Activated naive CD4-positive, alpha-beta T cell treated with anti-CD3 and anti-CD28 coated beads, Interleukin-2, amount 50 U/mL, for 24 hours (primary cell): ENCODE results near the gene IL36B.

Experiments
- H3K27ac Mint-ChIP-seq: one replicate; pipeline ENCODE4 v1.8.0; 2021; ENCODE audit warnings: mild to moderate bottlenecking, mixed read lengths
- H3K27me3 Mint-ChIP-seq: one replicate; pipeline ENCODE4 v1.8.0; 2021; ENCODE audit warnings: mixed read lengths
- H3K36me3 Mint-ChIP-seq: one replicate; pipeline ENCODE4 v1.8.0; 2021; ENCODE audit warnings: mixed read lengths
- H3K4me1 Mint-ChIP-seq: one replicate; pipeline ENCODE4 v1.8.0; 2021; ENCODE audit warnings: mixed read lengths
- H3K4me3 Mint-ChIP-seq: one replicate; pipeline ENCODE4 v1.8.0; 2021; ENCODE audit warnings: mild to moderate bottlenecking, mixed read lengths
- H3K9me3 Mint-ChIP-seq: one replicate; pipeline ENCODE4 v1.8.0; 2021; ENCODE audit warnings: mixed read lengths

IL36B gene

GRCh38 chr2:113012436-113013335 is 40.0 kb downstream of the IL36B start:
- Mint-ChIP-seq H3K36me3 (no peaks in the 10 kb centered on the region), H3K27me3 (no peaks in the 10 kb centered on the region), H3K4me1 (peaks cover 18% of the 10 kb centered on the region), H3K4me3 (no peak overlapping the region), H3K27ac (no peak overlapping the region), H3K9me3 (peaks cover 7% of the 10 kb centered on the region)

- Mint-ChIP-seq H3K36me3 (no peaks in the 10 kb centered on the region), H3K4me1 (peaks cover 6% of the 10 kb centered on the region), H3K27me3 (no peaks in the 10 kb centered on the region), H3K27ac (no peak overlapping the region), H3K4me3 (no peak overlapping the region), H3K9me3 (peaks cover 7% of the 10 kb centered on the region)
Measured at GRCh38 chr2:113011108-113011507, 41.6 kb downstream of the IL36B start.

GRCh38 chr2:113010088-113010487 is 42.6 kb downstream of the IL36B start:
- no peaks in the 10 kb centered on the region for H3K27me3 Mint-ChIP-seq
- no peak overlapping the region for H3K4me3 Mint-ChIP-seq
- peaks cover 7% of the 10 kb centered on the region for H3K9me3 Mint-ChIP-seq
- no peaks in the 10 kb centered on the region for H3K36me3 Mint-ChIP-seq
- H3K4me1 Mint-ChIP-seq: no peaks in the 10 kb centered on the region
- no peak overlapping the region for H3K27ac Mint-ChIP-seq

DNA sequence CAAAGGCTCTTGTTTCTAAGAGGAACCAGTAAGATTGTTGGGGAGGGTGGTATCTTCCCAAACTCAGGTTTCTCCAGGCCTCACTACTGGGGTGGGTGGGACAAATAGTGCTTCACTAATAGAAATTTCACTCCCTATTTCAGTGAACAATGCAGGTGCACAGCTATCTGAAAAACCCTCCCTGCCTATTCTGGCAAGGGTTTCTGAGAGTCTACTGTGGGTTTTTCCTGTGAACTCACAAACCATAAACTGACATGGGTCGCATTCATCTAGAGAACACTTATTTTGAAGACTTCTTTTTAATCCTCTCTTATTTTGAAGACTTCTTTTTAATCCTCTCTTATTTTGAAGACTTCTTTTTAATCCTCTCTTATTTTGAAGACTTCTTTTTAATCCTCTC is 43.0 kb downstream of the IL36B start:
- H3K4me3 Mint-ChIP-seq: no peak overlapping the region

DNA sequence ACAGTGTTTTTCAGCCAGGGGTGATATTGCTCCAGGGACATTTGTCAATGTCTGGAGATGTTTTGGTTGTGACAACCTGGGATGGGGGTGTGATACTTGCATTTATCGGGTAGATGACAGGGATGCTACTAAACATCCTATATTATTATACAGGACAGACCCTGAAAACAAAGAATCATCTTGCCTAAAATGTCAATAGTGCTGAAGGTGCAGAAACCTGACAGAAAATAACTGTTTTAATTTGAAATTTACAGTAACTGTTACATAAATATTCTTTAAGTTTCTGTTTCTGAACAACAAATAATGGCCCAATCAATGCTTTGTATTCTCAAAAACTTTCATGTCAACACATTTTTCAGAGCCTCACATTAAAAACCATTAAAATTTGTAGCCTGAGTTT is 45.4 kb downstream of the IL36B start:
- Mint-ChIP-seq H3K27ac (no peak overlapping the region), H3K4me3 (no peak overlapping the region), H3K4me1 (no peaks in the 10 kb centered on the region), H3K27me3 (no peaks in the 10 kb centered on the region), H3K36me3 (no peaks in the 10 kb centered on the region), H3K9me3 (peaks cover 7% of the 10 kb centered on the region)

More for the DNA sequence above, 43.0 kb downstream of the IL36B start:
- Mint-ChIP-seq H3K9me3 (peaks cover 7% of the 10 kb centered on the region), H3K27me3 (no peaks in the 10 kb centered on the region), H3K36me3 (no peaks in the 10 kb centered on the region), H3K4me1 (no peaks in the 10 kb centered on the region), H3K27ac (no peak overlapping the region)

GRCh38 chr2:113005030-113005509 is 47.6 kb downstream of the IL36B start, which contains the start of gene IL36A:
Gene IL36A, plus strand, starts transcription at chr2:113005459. Its CDS starts 413 bp downstream, at chr2:113005872.
- peaks cover 10% of the 10 kb centered on the region for H3K36me3 Mint-ChIP-seq
- no peak within 1 kb of the TSS for H3K4me3 Mint-ChIP-seq
- no peaks in the 10 kb centered on the region for H3K4me1 Mint-ChIP-seq
- H3K27ac Mint-ChIP-seq: no peak within 1 kb of the TSS
- H3K9me3 Mint-ChIP-seq: peaks cover 12% of the 10 kb centered on the region
- H3K27me3 Mint-ChIP-seq: no peaks in the 10 kb centered on the region

GRCh38 chr2:113002677-113003076 is 50.0 kb downstream of the IL36B start:
- Mint-ChIP-seq H3K4me1 (peaks cover 9% of the 10 kb centered on the region), H3K36me3 (peaks cover 13% of the 10 kb centered on the region), H3K9me3 (peaks cover 17% of the 10 kb centered on the region), H3K27ac (no peak overlapping the region), H3K4me3 (no peak overlapping the region), H3K27me3 (no peaks in the 10 kb centered on the region)

DNA sequence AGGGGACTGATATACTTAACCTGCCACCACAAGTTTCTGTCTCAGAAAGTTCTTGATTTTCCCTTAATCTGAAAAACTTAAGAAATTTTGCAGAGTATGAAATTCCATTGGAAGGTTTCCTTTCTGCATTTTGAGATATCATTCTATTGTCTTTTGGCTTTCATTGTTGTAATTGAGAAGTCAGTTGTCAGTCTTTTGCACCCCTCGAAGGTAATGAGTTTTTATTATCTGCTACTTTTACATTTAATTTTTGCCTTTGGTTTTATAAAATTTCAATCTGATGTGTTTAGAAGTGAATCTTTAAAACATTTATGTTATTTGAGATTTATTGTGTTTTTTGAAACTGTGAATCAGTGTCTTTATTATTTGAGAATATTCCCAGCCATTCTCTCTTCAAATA is 52.2 kb downstream of the IL36B start:
- peak overlapping the region; percentile 13 for H3K27ac Mint-ChIP-seq
- peaks cover 31% of the 10 kb centered on the region for H3K4me1 Mint-ChIP-seq
- no peak overlapping the region for H3K4me3 Mint-ChIP-seq
- H3K36me3 Mint-ChIP-seq: peaks cover 13% of the 10 kb centered on the region
- H3K9me3 Mint-ChIP-seq: peaks cover 17% of the 10 kb centered on the region
- no peaks in the 10 kb centered on the region for H3K27me3 Mint-ChIP-seq

DNA sequence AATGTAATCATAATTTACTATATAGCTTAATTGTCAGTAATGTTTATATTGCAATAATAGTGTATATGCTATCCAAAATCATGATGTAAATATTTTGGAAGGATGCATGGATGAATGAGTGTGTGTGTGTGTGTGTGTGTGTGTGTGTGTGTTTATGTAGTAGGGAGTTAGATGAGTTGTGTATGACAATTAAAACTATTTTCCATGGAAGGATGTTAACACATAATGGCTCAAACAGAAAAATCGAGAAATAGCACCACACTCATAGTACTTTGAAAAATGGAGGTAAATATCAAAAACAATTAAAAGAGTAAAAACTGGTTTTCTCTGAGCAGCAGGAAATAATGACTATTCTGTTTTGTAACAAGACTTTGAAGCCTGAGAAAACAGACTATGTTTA is 55.5 kb downstream of the IL36B start:
- Mint-ChIP-seq H3K4me3 (peak overlapping the region; percentile 70), H3K4me1 (peaks cover 54% of the 10 kb centered on the region), H3K9me3 (peaks cover 25% of the 10 kb centered on the region)

GRCh38 chr2:112996635-112997034 is 56.0 kb downstream of the IL36B start:
- Mint-ChIP-seq H3K4me3 (peak overlapping the region; percentile 70), H3K4me1 (peaks cover 54% of the 10 kb centered on the region), H3K27me3 (no peaks in the 10 kb centered on the region), H3K36me3 (peaks cover 19% of the 10 kb centered on the region), H3K27ac (peak overlapping the region; percentile 60), H3K9me3 (peaks cover 28% of the 10 kb centered on the region)

More for the DNA sequence above, 55.5 kb downstream of the IL36B start:
- H3K27ac Mint-ChIP-seq: peak overlapping the region; percentile 60
- peaks cover 17% of the 10 kb centered on the region for H3K36me3 Mint-ChIP-seq
- no peaks in the 10 kb centered on the region for H3K27me3 Mint-ChIP-seq

DNA sequence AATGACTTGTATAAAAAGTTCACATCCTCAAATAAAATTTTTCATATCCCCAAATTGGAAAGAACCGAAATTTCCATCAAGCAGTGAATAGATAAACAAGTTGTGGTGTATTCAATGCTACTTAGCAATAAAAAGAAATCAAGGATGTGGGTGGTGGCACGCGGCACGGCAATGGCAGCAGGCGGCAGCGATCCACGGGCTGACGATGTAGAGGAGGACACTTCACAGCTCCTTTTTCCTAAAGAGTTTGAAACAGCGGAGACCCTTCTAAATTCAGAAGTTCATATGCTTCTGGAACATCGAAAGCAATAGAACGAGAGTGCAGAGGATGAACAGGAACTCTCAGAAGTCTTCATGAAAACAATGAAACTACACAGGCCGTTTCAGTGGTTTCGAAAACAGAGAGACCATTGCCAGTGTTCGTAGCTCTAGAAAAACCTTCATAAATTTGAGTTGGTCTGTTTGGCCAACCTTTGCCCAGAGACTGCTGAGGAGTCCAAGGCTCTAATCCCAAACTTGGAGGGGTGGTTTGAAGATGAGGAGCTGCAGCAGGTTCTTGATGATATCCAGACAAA is 57.2 kb downstream of the IL36B start:
- Mint-ChIP-seq H3K4me3 (peak overlapping the region; percentile 84), H3K27ac (peak overlapping the region; percentile 93), H3K4me1 (peaks cover 54% of the 10 kb centered on the region), H3K36me3 (peaks cover 9% of the 10 kb centered on the region), H3K27me3 (no peaks in the 10 kb centered on the region), H3K9me3 (peaks cover 16% of the 10 kb centered on the region)

DNA sequence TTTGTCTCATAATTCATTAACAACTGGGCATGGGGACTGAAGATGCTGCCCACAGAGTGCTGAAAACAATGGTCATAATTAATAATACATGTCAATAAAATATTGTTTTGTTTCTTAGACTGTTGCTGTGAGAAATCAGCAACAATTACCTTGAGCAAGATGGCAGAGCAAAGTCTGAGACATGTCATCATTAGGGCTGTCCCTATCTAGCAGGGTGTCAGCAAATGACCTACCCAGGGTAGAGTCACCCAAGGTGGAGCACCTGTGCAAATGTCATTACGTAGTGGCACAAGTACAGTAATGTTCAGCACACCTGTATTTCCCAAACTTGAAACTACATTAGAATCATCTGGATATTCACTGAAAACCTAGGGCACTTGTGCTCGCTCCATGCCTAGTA is 58.0 kb downstream of the IL36B start:
- Mint-ChIP-seq H3K4me1 (peaks cover 54% of the 10 kb centered on the region), H3K9me3 (peaks cover 16% of the 10 kb centered on the region), H3K36me3 (peaks cover 15% of the 10 kb centered on the region), H3K27ac (no peak overlapping the region), H3K4me3 (no peak overlapping the region), H3K27me3 (no peaks in the 10 kb centered on the region)

DNA sequence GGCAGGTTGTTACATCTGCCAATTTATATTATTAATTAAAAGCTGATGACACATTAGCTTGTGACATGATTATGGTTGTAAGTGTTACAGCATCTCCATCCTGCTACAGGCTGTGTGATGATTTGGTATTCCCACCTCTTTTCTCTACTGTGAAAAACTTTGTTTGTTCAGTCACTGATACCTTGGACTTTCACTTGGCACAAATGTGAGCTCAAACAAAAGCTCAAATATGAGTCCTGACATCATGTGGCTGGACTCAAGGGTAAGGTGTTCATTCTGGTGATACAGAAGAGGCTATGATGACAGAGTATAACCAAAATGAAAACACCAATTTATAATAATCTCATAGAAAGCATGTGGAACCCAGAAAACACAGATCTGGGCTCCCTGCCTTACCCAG is 58.8 kb downstream of the IL36B start:
- no peaks in the 10 kb centered on the region for H3K27me3 Mint-ChIP-seq
- H3K27ac Mint-ChIP-seq: no peak overlapping the region
- H3K4me3 Mint-ChIP-seq: no peak overlapping the region
- peaks cover 15% of the 10 kb centered on the region for H3K36me3 Mint-ChIP-seq
- peaks cover 16% of the 10 kb centered on the region for H3K9me3 Mint-ChIP-seq
- peaks cover 54% of the 10 kb centered on the region for H3K4me1 Mint-ChIP-seq

- Mint-ChIP-seq H3K9me3 (peaks cover 11% of the 10 kb centered on the region), H3K27me3 (no peaks in the 10 kb centered on the region), H3K36me3 (peaks cover 13% of the 10 kb centered on the region), H3K4me1 (peaks cover 40% of the 10 kb centered on the region), H3K4me3 (no peak overlapping the region), H3K27ac (no peak overlapping the region)
Measured at GRCh38 chr2:112989611-112990010, 63.1 kb downstream of the IL36B start.

- peaks cover 36% of the 10 kb centered on the region for H3K4me1 Mint-ChIP-seq
- H3K9me3 Mint-ChIP-seq: no peaks in the 10 kb centered on the region
- peaks cover 4% of the 10 kb centered on the region for H3K36me3 Mint-ChIP-seq
- no peaks in the 10 kb centered on the region for H3K27me3 Mint-ChIP-seq
- H3K4me3 Mint-ChIP-seq: no peak overlapping the region
- H3K27ac Mint-ChIP-seq: peak overlapping the region; percentile 93
Measured at GRCh38 chr2:112985090-112985489, 67.6 kb downstream of the IL36B start.

DNA sequence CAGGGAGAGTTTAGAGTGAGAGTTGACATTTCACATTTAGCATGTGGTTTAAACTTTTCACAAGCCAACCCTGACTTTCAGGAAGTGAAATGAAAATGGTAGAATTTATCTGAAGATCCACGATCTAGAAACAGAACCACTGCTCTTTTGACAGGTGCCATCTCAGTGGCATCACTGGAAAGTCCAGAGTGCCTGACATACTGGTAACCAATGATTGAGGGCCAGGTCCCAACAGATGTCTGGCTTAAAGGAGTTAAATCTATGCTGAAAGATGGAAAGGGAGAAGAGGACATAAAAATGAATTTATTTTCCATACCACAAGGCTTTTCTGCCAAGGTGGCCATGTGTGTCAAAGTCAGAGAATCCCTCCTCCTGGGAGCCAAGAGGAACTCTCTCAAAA is 72.1 kb downstream of the IL36B start:
- Mint-ChIP-seq H3K4me3 (no peak overlapping the region), H3K4me1 (peaks cover 37% of the 10 kb centered on the region), H3K27me3 (no peaks in the 10 kb centered on the region), H3K36me3 (no peaks in the 10 kb centered on the region), H3K27ac (peak overlapping the region; percentile 71), H3K9me3 (no peaks in the 10 kb centered on the region)
